K562 (cell line): ENCODE data around the gene GPER1. TPM values are rescaled to one million over a fixed set of nuclear protein-coding genes. Genes with fewer than 3 reads are reported as not detected.

Experiments
- DDX20 ChIP-seq: fragments of 450-650 bp; IDR thresholded peaks from 2 replicates; pipeline ENCODE4 v1.6.1; 2016; ENCODE audit warnings: missing genetic modification characterization, low read depth, mild to moderate bottlenecking, missing compliant biosample characterization, moderate library complexity
- FIP1L1 ChIP-seq: fragments of 200-400 bp; formaldehyde crosslinking; IDR thresholded peaks from 2 replicates; pipeline ENCODE4 v1.6.1; 2018; ENCODE audit warnings: mild to moderate bottlenecking, low read depth, low read length; ENCODE audit not compliant: poor library complexity, severe bottlenecking
- GATAD2B ChIP-seq: fragments of 450-650 bp; IDR thresholded peaks from 2 replicates; pipeline ENCODE4 v1.6.1; 2017; ENCODE audit warnings: mild to moderate bottlenecking, borderline replicate concordance
- MAFF ChIP-seq: IDR thresholded peaks from 2 replicates; pipeline ENCODE4 v1.6.1; 2012; ENCODE audit warnings: low read length, improper control_type of control experiment
- MCM3 ChIP-seq: fragments of 450-650 bp; IDR thresholded peaks from 2 replicates; pipeline ENCODE4 v1.6.1; 2016
- MEIS2 ChIP-seq: fragments of 450-650 bp; IDR thresholded peaks from 2 replicates; pipeline ENCODE4 v1.6.1; 2014; ENCODE audit warnings: mild to moderate bottlenecking; ENCODE audit not compliant: partially characterized antibody
- MYC ChIP-seq, 2 experiments: fragments of 250-450 bp in 1 of 2; sonication (Bioruptor Pico) in 1 of 2; IDR thresholded peaks; 2 replicates each; pipeline versions ENCODE4 v1.5.1 to v1.6.1; 2012 to 2021; ENCODE audit warnings: low read depth in 2 of 2, borderline replicate concordance in 1 of 2, improper control_type of control experiment in 1 of 2, low read length in 1 of 2, mild to moderate bottlenecking in 1 of 2, moderate library complexity in 1 of 2
- NCOR1 ChIP-seq: fragments of 450-650 bp; IDR thresholded peaks from 2 replicates; pipeline ENCODE4 v1.6.1; 2016; ENCODE audit warnings: mild to moderate bottlenecking, moderate library complexity
- NR2C1 ChIP-seq, 2 experiments: fragments of 450-650 bp; IDR thresholded peaks; 2 replicates each; pipeline ENCODE4 v1.6.1; 2017; ENCODE audit warnings: mild to moderate bottlenecking in 2 of 2, antibody characterized with exemption in 1 of 2, inconsistent platforms in 1 of 2, missing compliant biosample characterization in 1 of 2, missing genetic modification characterization in 1 of 2
- RBM14 ChIP-seq: fragments of 200-400 bp; formaldehyde crosslinking; IDR thresholded peaks from 2 replicates; pipeline ENCODE4 v1.6.1; 2018; ENCODE audit warnings: low read depth, mild to moderate bottlenecking, low read length, moderate library complexity, borderline replicate concordance; ENCODE audit not compliant: insufficient read depth
- TAF15 ChIP-seq: fragments of 200-400 bp; formaldehyde crosslinking; IDR thresholded peaks from 2 replicates; pipeline ENCODE4 v1.6.1; 2017; ENCODE audit warnings: mild to moderate bottlenecking, low read depth, low read length, moderate library complexity
- YBX1 ChIP-seq: fragments of 450-650 bp; IDR thresholded peaks from 2 replicates; pipeline ENCODE4 v1.7.1; 2016; ENCODE audit warnings: mild to moderate bottlenecking
- ZNF41 ChIP-seq: fragments of 250-450 bp; sonication (Bioruptor Pico); conservative IDR thresholded peaks from 2 replicates; pipeline ENCODE4 v1.4.0; 2020; ENCODE audit warnings: mild to moderate bottlenecking
- polyA plus RNA-seq, 8 experiments: library from polyadenylated mRNA; depleted of rRNA in 4 of 8; stranded (reverse) in 5 of 8; unstranded in 3 of 8; fragments of >200 nt; fragmentation: Nextera tagmentation in 2 of 8; fragmentation: Illumina TruSeq in 1 of 8; extraction: Ambion mirVana in 2 of 8; extraction: Trizol in 1 of 8; gene quantifications; 2 replicates each; pipeline versions ENCODE4 v1.2.1 to v1.2.3, GENCODE V29; 2011 to 2014; ENCODE audit warnings: inconsistent platforms in 1 of 8, missing spikeins in 1 of 8
- total RNA-seq, 7 experiments: library from RNA; depleted of rRNA in 6 of 7; stranded (reverse); fragments of >200 nt in 6 of 7; fragmentation: Illumina TruSeq in 2 of 7; extraction: Trizol in 2 of 7; gene quantifications; 2 replicates each; pipeline versions ENCODE4 v1.2.1 to v1.2.3, GENCODE V29; 2011 to 2021; ENCODE audit warnings: low replicate concordance in 1 of 7
- TF ChIP-seq, protein P1 (sequence below): IDR thresholded peaks from 3 replicates; pipeline ENCODE4 v1.6.1; 2011; ENCODE audit warnings: borderline replicate concordance, mild to moderate bottlenecking, moderate library complexity; ENCODE audit not compliant: insufficient read length; ENCODE audit errors: extremely low read depth
- TF ChIP-seq, protein P2 (sequence below): fragments of 250-450 bp; sonication (Bioruptor Pico); IDR thresholded peaks from 2 replicates; pipeline ENCODE4 v1.8.0; 2022; ENCODE audit warnings: moderate library complexity, mild to moderate bottlenecking, inconsistent platforms
- TF ChIP-seq, protein P3 (sequence below): fragments of 450-650 bp; IDR thresholded peaks from 2 replicates; pipeline ENCODE4 v1.6.1; 2016; ENCODE audit warnings: missing biosample characterization, missing genetic modification characterization

GPER1 gene
- total and polyA plus RNA-seq, 9 of the 15 experiments (the other 6 are each of a cell fraction or from before 2014, with no cell fraction given): 0.04 to 0.09 (median 0.08) TPM; not detected in 6

DNA sequence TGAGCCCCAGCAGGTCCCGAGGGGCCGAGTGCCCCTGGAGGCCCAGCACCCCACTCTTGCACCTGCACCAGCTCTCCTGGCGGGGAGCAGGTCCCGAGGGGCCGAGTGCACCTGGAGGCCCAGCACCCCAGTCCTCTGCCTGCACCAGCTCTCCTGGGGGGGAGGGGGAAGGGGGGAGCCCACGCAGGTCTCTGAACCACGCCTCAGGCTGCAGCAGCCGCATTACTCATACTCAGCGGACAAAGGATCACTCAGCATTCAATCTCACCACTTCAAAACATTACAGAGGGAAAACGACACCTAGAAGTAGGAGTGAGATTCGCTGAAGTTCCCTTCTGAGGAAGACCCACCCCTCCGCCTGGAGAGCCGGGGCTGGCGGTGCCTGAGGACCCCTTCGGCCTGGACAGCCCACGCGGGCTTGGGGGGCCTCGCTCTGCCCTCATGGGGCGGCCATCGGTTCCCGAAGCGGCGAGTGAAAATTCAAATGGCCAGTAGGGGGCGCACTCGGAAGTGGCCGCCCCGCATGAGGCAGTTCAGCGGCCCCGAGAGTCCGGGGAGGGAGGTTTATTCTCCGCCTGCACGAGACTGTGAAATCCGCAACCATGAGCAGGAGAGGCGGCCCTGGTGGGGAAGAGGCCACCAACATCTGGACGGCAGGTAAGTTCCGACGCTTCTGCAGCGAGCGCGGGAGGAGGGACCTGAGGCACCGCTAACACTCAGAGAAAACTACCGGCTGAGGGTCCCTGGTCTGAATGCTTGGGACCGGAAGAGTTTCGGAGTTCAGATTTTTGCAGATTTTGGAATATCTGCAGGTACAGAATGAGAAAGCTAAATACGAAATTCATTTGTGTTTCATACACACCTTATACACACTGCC is 1.1 kb upstream of the GPER1 start (continued):
- TF ChIP-seq, protein P1, sequence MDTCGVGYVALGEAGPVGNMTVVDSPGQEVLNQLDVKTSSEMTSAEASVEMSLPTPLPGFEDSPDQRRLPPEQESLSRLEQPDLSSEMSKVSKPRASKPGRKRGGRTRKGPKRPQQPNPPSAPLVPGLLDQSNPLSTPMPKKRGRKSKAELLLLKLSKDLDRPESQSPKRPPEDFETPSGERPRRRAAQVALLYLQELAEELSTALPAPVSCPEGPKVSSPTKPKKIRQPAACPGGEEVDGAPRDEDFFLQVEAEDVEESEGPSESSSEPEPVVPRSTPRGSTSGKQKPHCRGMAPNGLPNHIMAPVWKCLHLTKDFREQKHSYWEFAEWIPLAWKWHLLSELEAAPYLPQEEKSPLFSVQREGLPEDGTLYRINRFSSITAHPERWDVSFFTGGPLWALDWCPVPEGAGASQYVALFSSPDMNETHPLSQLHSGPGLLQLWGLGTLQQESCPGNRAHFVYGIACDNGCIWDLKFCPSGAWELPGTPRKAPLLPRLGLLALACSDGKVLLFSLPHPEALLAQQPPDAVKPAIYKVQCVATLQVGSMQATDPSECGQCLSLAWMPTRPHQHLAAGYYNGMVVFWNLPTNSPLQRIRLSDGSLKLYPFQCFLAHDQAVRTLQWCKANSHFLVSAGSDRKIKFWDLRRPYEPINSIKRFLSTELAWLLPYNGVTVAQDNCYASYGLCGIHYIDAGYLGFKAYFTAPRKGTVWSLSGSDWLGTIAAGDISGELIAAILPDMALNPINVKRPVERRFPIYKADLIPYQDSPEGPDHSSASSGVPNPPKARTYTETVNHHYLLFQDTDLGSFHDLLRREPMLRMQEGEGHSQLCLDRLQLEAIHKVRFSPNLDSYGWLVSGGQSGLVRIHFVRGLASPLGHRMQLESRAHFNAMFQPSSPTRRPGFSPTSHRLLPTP: no peak
- TF ChIP-seq YBX1: no peak
- TF ChIP-seq RBM14: no peak
- TF ChIP-seq, protein P2, sequence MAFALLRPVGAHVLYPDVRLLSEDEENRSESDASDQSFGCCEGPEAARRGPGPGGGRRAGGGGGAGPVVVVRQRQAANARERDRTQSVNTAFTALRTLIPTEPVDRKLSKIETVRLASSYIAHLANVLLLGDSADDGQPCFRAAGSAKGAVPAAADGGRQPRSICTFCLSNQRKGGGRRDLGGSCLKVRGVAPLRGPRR (CRISPR knock-in tag): no peak
- TF ChIP-seq MCM3: no peak
- TF ChIP-seq ZNF41 (CRISPR knock-in tag): no peak
- TF ChIP-seq MYC (IDR thresholded peaks at IDR 0.05; ENCODE audit: low read depth, low read length): peak; percentile 76
- TF ChIP-seq MYC (CRISPR knock-in tag; IDR thresholded peaks at IDR 0.05; ENCODE audit: borderline replicate concordance, low read depth): no peak
- no peak for TF ChIP-seq DDX20 (tag)
- TF ChIP-seq NCOR1: no peak
- no peak for TF ChIP-seq NR2C1 (IDR thresholded peaks at IDR 0.05)
- no peak for TF ChIP-seq NR2C1 (tag; IDR thresholded peaks at IDR 0.05)
- peak; percentile 79; the same call in 1 of the 2 replicates for TF ChIP-seq GATAD2B
- TF ChIP-seq FIP1L1: no peak
- peak; percentile 14 for TF ChIP-seq MEIS2
- no peak for TF ChIP-seq MAFF
- TF ChIP-seq, protein P3, sequence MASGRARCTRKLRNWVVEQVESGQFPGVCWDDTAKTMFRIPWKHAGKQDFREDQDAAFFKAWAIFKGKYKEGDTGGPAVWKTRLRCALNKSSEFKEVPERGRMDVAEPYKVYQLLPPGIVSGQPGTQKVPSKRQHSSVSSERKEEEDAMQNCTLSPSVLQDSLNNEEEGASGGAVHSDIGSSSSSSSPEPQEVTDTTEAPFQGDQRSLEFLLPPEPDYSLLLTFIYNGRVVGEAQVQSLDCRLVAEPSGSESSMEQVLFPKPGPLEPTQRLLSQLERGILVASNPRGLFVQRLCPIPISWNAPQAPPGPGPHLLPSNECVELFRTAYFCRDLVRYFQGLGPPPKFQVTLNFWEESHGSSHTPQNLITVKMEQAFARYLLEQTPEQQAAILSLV: no peak
- no peak for TF ChIP-seq TAF15
